ENCODE results near the gene LAMP5.

LAMP5 gene

GRCh38 chr20:9500121-9500520, 14.3 kb upstream of the LAMP5 start:
- Histone ChIP-seq H3K4me3 (ENCODE audit: insufficient read depth, low read length, poor library complexity, severe bottlenecking) (no peak overlapping the region), H3K9ac (ENCODE audit: low read length) (no peak overlapping the region), H3K79me2 (ENCODE audit: insufficient read depth, low read length) (no peaks in the 10 kb centered on the region), H3K4me2 (ENCODE audit: low read depth, low read length, poor library complexity, severe bottlenecking) (no peak overlapping the region), H3K9me3 (ENCODE audit: insufficient read depth, low read length) (no peaks in the 10 kb centered on the region), H2AFZ (ENCODE audit: low read depth, low read length, severe bottlenecking) (no peak overlapping the region), H3F3A (ENCODE audit: insufficient read depth) (no peaks in the 10 kb centered on the region), H3K9me2 (replicated peaks; ENCODE audit: insufficient read depth, low read length) (no peaks in the 10 kb centered on the region), H3K36me3 (ENCODE audit: low read length) (no peaks in the 10 kb centered on the region), H3K27ac (ENCODE audit: low read depth, low read length) (no peak overlapping the region), H3K27me3 (ENCODE audit: low read length) (no peaks in the 10 kb centered on the region), H4K20me1 (ENCODE audit: low read depth, low read length) (no peaks in the 10 kb centered on the region)
- TF ChIP-seq CTCF (IDR thresholded peaks at IDR 0.05; ENCODE audit: insufficient read depth, low read length, poor library complexity, severe bottlenecking) (no peak), EZH2phosphoT487 (conservative IDR thresholded peaks at IDR 0.05; ENCODE audit: low read length) (no peak)

- Histone ChIP-seq H3K27me3 (ENCODE audit: low read length) (no peaks in the 10 kb centered on the region), H3K9me3 (ENCODE audit: insufficient read depth, low read length) (no peaks in the 10 kb centered on the region), H3K36me3 (ENCODE audit: low read length) (no peaks in the 10 kb centered on the region), H3F3A (ENCODE audit: insufficient read depth) (no peaks in the 10 kb centered on the region), H2AFZ (ENCODE audit: low read depth, low read length, severe bottlenecking) (no peak overlapping the region), H3K79me2 (ENCODE audit: insufficient read depth, low read length) (no peaks in the 10 kb centered on the region), H3K27ac (ENCODE audit: low read depth, low read length) (no peak overlapping the region), H3K4me3 (ENCODE audit: insufficient read depth, low read length, poor library complexity, severe bottlenecking) (no peak overlapping the region), H3K9ac (ENCODE audit: low read length) (no peak overlapping the region), H4K20me1 (ENCODE audit: low read depth, low read length) (no peaks in the 10 kb centered on the region), H3K9me2 (replicated peaks; ENCODE audit: insufficient read depth, low read length) (no peaks in the 10 kb centered on the region), H3K4me2 (ENCODE audit: low read depth, low read length, poor library complexity, severe bottlenecking) (no peak overlapping the region)
- no peak for TF ChIP-seq CTCF (IDR thresholded peaks at IDR 0.05; ENCODE audit: insufficient read depth, low read length, poor library complexity, severe bottlenecking)
- no peak for TF ChIP-seq EZH2phosphoT487 (conservative IDR thresholded peaks at IDR 0.05; ENCODE audit: low read length)
Observed at GRCh38 chr20:9501473-9501872, 12.9 kb upstream of the LAMP5 start.

- no peak overlapping the region for H3K4me2 ChIP-seq (ENCODE audit: low read depth, low read length, poor library complexity, severe bottlenecking)
- no peak overlapping the region for H2AFZ ChIP-seq (ENCODE audit: low read depth, low read length, severe bottlenecking)
- H3K4me3 ChIP-seq (ENCODE audit: insufficient read depth, low read length, poor library complexity, severe bottlenecking), result no peak overlapping the region
- H3K9me2 ChIP-seq (replicated peaks; ENCODE audit: insufficient read depth, low read length), result no peaks in the 10 kb centered on the region
- H3K36me3 ChIP-seq (ENCODE audit: low read length), result no peaks in the 10 kb centered on the region
- no peak overlapping the region for H3K9ac ChIP-seq (ENCODE audit: low read length)
- H4K20me1 ChIP-seq (ENCODE audit: low read depth, low read length), result no peaks in the 10 kb centered on the region
- H3F3A ChIP-seq (ENCODE audit: insufficient read depth), result no peaks in the 10 kb centered on the region
- no peak overlapping the region for H3K27ac ChIP-seq (ENCODE audit: low read depth, low read length)
- no peaks in the 10 kb centered on the region for H3K79me2 ChIP-seq (ENCODE audit: insufficient read depth, low read length)
- H3K27me3 ChIP-seq (ENCODE audit: low read length), result no peaks in the 10 kb centered on the region
- no peaks in the 10 kb centered on the region for H3K9me3 ChIP-seq (ENCODE audit: insufficient read depth, low read length)
- TF ChIP-seq EZH2phosphoT487 (conservative IDR thresholded peaks at IDR 0.05; ENCODE audit: low read length) (no peak), CTCF (IDR thresholded peaks at IDR 0.05; ENCODE audit: insufficient read depth, low read length, poor library complexity, severe bottlenecking) (no peak)
Observed at GRCh38 chr20:9503526-9504245, 10.7 kb upstream of the LAMP5 start.

Data from SU-DHL-6 (cell line).